HL-60 (cell line): Measurements from ENCODE around the gene RHOH.

ENCODE experiments used
- GABPA ChIP-seq: IDR thresholded peaks from 2 replicates; pipeline ENCODE4 v1.6.1; 2012; ENCODE audit warnings: low read depth
- POLR2AphosphoS5 ChIP-seq: IDR thresholded peaks from 2 replicates; pipeline ENCODE4 v1.6.1; 2012; ENCODE audit warnings: low read depth
- TF ChIP-seq, protein P1 (sequence below): IDR thresholded peaks from one replicate; pipeline ENCODE4 v1.5.1; 2011; ENCODE audit warnings: low read length, control low read depth, inconsistent platforms; ENCODE audit not compliant: insufficient read depth
- TF ChIP-seq, protein P2 (sequence below): IDR thresholded peaks from 2 replicates; pipeline ENCODE4 v1.6.1; 2012; ENCODE audit warnings: low read depth; ENCODE audit not compliant: insufficient replicate concordance

DNA sequence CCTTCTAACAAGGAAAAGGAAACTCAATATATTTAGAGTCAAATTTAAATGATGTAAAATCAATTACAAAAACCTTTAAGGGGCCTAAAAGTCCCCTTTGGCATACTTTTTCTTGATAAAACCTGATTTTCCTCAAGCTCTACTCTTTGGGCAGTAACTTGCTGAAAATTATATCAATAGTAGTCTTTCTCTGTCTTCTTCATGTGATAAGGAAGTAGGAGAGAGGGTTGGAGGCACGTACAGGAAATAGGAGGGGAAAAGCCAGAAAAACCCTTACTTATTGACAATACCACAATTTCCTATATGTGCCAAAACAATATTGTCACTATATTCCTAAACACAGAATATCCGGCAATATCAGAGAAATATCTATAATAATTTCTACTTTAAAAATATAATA, 9.6 kb downstream of the RHOH start:
- TF ChIP-seq, protein P1, sequence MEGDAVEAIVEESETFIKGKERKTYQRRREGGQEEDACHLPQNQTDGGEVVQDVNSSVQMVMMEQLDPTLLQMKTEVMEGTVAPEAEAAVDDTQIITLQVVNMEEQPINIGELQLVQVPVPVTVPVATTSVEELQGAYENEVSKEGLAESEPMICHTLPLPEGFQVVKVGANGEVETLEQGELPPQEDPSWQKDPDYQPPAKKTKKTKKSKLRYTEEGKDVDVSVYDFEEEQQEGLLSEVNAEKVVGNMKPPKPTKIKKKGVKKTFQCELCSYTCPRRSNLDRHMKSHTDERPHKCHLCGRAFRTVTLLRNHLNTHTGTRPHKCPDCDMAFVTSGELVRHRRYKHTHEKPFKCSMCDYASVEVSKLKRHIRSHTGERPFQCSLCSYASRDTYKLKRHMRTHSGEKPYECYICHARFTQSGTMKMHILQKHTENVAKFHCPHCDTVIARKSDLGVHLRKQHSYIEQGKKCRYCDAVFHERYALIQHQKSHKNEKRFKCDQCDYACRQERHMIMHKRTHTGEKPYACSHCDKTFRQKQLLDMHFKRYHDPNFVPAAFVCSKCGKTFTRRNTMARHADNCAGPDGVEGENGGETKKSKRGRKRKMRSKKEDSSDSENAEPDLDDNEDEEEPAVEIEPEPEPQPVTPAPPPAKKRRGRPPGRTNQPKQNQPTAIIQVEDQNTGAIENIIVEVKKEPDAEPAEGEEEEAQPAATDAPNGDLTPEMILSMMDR, result no peak
- TF ChIP-seq POLR2AphosphoS5, result no peak
- no peak for TF ChIP-seq GABPA
- TF ChIP-seq, protein P2, sequence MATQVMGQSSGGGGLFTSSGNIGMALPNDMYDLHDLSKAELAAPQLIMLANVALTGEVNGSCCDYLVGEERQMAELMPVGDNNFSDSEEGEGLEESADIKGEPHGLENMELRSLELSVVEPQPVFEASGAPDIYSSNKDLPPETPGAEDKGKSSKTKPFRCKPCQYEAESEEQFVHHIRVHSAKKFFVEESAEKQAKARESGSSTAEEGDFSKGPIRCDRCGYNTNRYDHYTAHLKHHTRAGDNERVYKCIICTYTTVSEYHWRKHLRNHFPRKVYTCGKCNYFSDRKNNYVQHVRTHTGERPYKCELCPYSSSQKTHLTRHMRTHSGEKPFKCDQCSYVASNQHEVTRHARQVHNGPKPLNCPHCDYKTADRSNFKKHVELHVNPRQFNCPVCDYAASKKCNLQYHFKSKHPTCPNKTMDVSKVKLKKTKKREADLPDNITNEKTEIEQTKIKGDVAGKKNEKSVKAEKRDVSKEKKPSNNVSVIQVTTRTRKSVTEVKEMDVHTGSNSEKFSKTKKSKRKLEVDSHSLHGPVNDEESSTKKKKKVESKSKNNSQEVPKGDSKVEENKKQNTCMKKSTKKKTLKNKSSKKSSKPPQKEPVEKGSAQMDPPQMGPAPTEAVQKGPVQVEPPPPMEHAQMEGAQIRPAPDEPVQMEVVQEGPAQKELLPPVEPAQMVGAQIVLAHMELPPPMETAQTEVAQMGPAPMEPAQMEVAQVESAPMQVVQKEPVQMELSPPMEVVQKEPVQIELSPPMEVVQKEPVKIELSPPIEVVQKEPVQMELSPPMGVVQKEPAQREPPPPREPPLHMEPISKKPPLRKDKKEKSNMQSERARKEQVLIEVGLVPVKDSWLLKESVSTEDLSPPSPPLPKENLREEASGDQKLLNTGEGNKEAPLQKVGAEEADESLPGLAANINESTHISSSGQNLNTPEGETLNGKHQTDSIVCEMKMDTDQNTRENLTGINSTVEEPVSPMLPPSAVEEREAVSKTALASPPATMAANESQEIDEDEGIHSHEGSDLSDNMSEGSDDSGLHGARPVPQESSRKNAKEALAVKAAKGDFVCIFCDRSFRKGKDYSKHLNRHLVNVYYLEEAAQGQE, result no peak
